Measurements from ENCODE around the gene PSTPIP1.

PSTPIP1 gene

GRCh38 chr15:77030048-77030927 is 35.4 kb downstream of the PSTPIP1 start:
- no peak for DNase-seq (ENCODE audit: low read depth)

GRCh38 chr15:77030928-77031375 is 36.0 kb downstream of the PSTPIP1 start:
- no peak for DNase-seq (ENCODE audit: low read depth)

- no peak for DNase-seq (ENCODE audit: low read depth)
These were observed 36.6 kb downstream of the PSTPIP1 start for GRCh38 chr15:77031376-77032050.

GRCh38 chr15:77032052-77032646 is 37.2 kb downstream of the PSTPIP1 start:
- no peak for DNase-seq (ENCODE audit: low read depth)

GRCh38 chr15:77032647-77033416 is 37.9 kb downstream of the PSTPIP1 start:
- no peak for DNase-seq (ENCODE audit: low read depth)

GRCh38 chr15:77033417-77033728 is 38.4 kb downstream of the PSTPIP1 start:
- no peak for DNase-seq (ENCODE audit: low read depth)

GRCh38 chr15:77033729-77034671 is 39.1 kb downstream of the PSTPIP1 start:
- no peak for DNase-seq (ENCODE audit: low read depth)

- peak; percentile 45 for DNase-seq (ENCODE audit: low read depth)
These were observed 40.0 kb downstream of the PSTPIP1 start for GRCh38 chr15:77034695-77035489.

- no peak for DNase-seq (ENCODE audit: low read depth)
These were observed 40.7 kb downstream of the PSTPIP1 start for GRCh38 chr15:77035584-77035983.

- DNase-seq (ENCODE audit: low read depth), result no peak
These were observed 41.1 kb downstream of the PSTPIP1 start for GRCh38 chr15:77035999-77036471.

- no peak for DNase-seq (ENCODE audit: low read depth)
These were observed 41.8 kb downstream of the PSTPIP1 start for GRCh38 chr15:77036537-77037387.

- DNase-seq (ENCODE audit: low read depth), result no peak
These were observed 42.7 kb downstream of the PSTPIP1 start for GRCh38 chr15:77037388-77038209.

- DNase-seq (ENCODE audit: low read depth), result no peak
These were observed 43.6 kb downstream of the PSTPIP1 start for GRCh38 chr15:77038312-77039216.

GRCh38 chr15:77039217-77039533 is 44.2 kb downstream of the PSTPIP1 start:
- DNase-seq (ENCODE audit: low read depth), result no peak

- no peak for DNase-seq (ENCODE audit: low read depth)
These were observed 44.9 kb downstream of the PSTPIP1 start for GRCh38 chr15:77039848-77040247.

GRCh38 chr15:77040673-77041072 is 45.7 kb downstream of the PSTPIP1 start:
- no peak for DNase-seq (ENCODE audit: low read depth)

- no peak for DNase-seq (ENCODE audit: low read depth)
These were observed 47.5 kb downstream of the PSTPIP1 start for GRCh38 chr15:77042245-77042919.
